Gastroesophageal sphincter (tissue), 4 donors: ENCODE measurements around the gene ANK3. TPM values are rescaled to one million over a fixed set of nuclear protein-coding genes. Genes with fewer than 3 reads are reported as not detected.

ENCODE experiments used
- ATAC-seq: fragments of 150-250 bp; one replicate; pipeline ENCODE4 v1.9.1; 2016; ENCODE audit warnings: mild to moderate bottlenecking, moderate library complexity
- H3K27ac ChIP-seq, 4 donors: fragments of 200-600 bp; sonication (generic) in 3 of 4; 1 replicate in 3 of 4; 2 replicates in 1 of 4; pipeline ENCODE4 v1.5.1; 2016 to 2019
- H3K27me3 ChIP-seq: fragments of 200-600 bp; sonication (generic); one replicate; pipeline ENCODE4 v1.5.1; 2019
- H3K36me3 ChIP-seq, 2 donors: fragments of 200-600 bp; sonication (generic); one replicate each; pipeline ENCODE4 v1.5.1; 2019; ENCODE audit warnings: control low read depth in 1 of 2
- H3K4me1 ChIP-seq, 3 donors: fragments of 200-600 bp; sonication (generic); 1 replicate in 2 of 3; 2 replicates in 1 of 3; pipeline ENCODE4 v1.5.1; 2016 to 2019; ENCODE audit warnings: control low read depth in 2 of 3
- H3K4me3 ChIP-seq, 2 donors: fragments of 200-600 bp; sonication (generic); one replicate each; pipeline ENCODE4 v1.5.1; 2019; ENCODE audit warnings: mild to moderate bottlenecking in 1 of 2, moderate library complexity in 1 of 2
- H3K9me3 ChIP-seq, 3 donors: fragments of 200-600 bp; sonication (generic); one replicate each; pipeline ENCODE4 v1.5.1; 2017 to 2019; ENCODE audit warnings: control low read depth in 2 of 3
- CTCF ChIP-seq, 4 experiments: fragments of 200-600 bp in 2 of 4; fragments of 450-650 bp in 2 of 4; sonication (generic) in 1 of 4; IDR thresholded peaks; one replicate each; pipeline ENCODE4 v1.5.1; 2017 to 2019; ENCODE audit warnings: antibody characterized with exemption in 4 of 4, mild to moderate bottlenecking in 2 of 4, moderate library complexity in 2 of 4
- EP300 ChIP-seq: sonication (generic); formaldehyde crosslinking; IDR thresholded peaks from one replicate; pipeline ENCODE4 v1.6.1; 2017; ENCODE audit warnings: antibody characterized with exemption, mild to moderate bottlenecking
- POLR2A ChIP-seq, 2 donors: fragments of 450-650 bp; IDR thresholded peaks; one replicate each; pipeline ENCODE4 v1.6.1; 2017; ENCODE audit warnings: antibody characterized with exemption in 2 of 2, mild to moderate bottlenecking in 2 of 2, moderate library complexity in 1 of 2
- POLR2AphosphoS5 ChIP-seq: sonication (generic); formaldehyde crosslinking; IDR thresholded peaks from one replicate; pipeline ENCODE4 v1.6.1; 2017; ENCODE audit warnings: antibody characterized with exemption
- WGBS, 2 donors: methylation state at CpG; one replicate each; pipeline ENCODE4 v1.1.5; 2018; ENCODE audit warnings: low coverage in 1 of 2; 5-methylcytosine and 5-hydroxymethylcytosine counted together
- total RNA-seq, 4 donors: library from RNA; depleted of rRNA; stranded (reverse); fragments of >200 nt; gene quantifications; one replicate each; pipeline ENCODE4 v1.1.0, GENCODE V29; 2016

The ANK3 gene
- total RNA-seq, 4 donors from 2014 or later, result 21.1 to 61.5 (median 38.9) TPM

- Histone ChIP-seq H3K4me1 (peaks cover 0 to 33% (median 10%) of the 10 kb centered on the region in 3 donors), H3K9me3 (no peaks in the 10 kb centered on the region), H3K4me3 (no peak overlapping the region), H3K36me3 (no peaks in the 10 kb centered on the region), H3K27me3 (no peaks in the 10 kb centered on the region), H3K27ac (peak overlapping the region in 2 of 4 donors; percentile 55 to 78)
- ATAC-seq, result no peak
- 44 to 54% methylated on average over 1 of the region's 1 CpG for WGBS, 2 donors
- TF ChIP-seq CTCF (IDR thresholded peaks at IDR 0.05), result no peak
- no peak for TF ChIP-seq EP300
- TF ChIP-seq POLR2A (IDR thresholded peaks at IDR 0.05), result no peak
- no peak for TF ChIP-seq POLR2AphosphoS5
These were observed 358.5 kb downstream of the ANK3 start for GRCh38 chr10:60031183-60031582.

DNA sequence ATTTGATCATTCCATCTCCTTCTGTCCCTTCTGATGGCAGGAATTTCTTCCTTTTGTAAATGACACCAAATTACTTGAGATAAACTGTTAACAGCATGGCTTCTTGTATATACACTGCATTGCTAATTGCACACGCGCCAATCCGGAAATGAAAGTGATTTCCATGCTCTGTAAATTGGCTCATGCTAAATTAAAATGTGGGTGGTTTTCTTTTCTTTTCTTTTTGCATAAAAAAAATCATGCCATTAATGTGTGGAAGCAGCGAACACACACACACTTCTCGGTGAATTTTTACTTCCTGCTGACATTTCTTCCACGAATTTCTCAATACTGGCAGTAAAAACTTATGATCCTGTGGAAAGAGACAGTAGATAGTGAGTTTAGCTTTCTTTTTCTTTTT is 360.2 kb downstream of the ANK3 start:
- Histone ChIP-seq H3K9me3 (no peaks in the 10 kb centered on the region), H3K36me3 (no peaks in the 10 kb centered on the region), H3K4me3 (no peak overlapping the region), H3K27ac (no peak overlapping the region), H3K27me3 (no peaks in the 10 kb centered on the region), H3K4me1 (peaks cover 0 to 33% (median 10%) of the 10 kb centered on the region in 3 donors)
- no peak for ATAC-seq
- 67 to 74% methylated on average over 6 of the region's 6 CpGs for WGBS, 2 donors
- TF ChIP-seq EP300, result no peak

- WGBS, 2 donors, result 92 to 100% methylated on average over 1 of the region's 1 CpG
- TF ChIP-seq CTCF (IDR thresholded peaks at IDR 0.05), result no peak
- TF ChIP-seq POLR2A (IDR thresholded peaks at IDR 0.05), result no peak
- Histone ChIP-seq H3K4me1 (peaks cover 0 to 29% (median 10%) of the 10 kb centered on the region in 3 donors), H3K4me3 (no peak overlapping the region), H3K27ac (no peak overlapping the region), H3K36me3 (no peaks in the 10 kb centered on the region), H3K27me3 (no peaks in the 10 kb centered on the region), H3K9me3 (no peaks in the 10 kb centered on the region)
- no peak for ATAC-seq
These were observed 361.6 kb downstream of the ANK3 start for GRCh38 chr10:60028081-60028480.

DNA sequence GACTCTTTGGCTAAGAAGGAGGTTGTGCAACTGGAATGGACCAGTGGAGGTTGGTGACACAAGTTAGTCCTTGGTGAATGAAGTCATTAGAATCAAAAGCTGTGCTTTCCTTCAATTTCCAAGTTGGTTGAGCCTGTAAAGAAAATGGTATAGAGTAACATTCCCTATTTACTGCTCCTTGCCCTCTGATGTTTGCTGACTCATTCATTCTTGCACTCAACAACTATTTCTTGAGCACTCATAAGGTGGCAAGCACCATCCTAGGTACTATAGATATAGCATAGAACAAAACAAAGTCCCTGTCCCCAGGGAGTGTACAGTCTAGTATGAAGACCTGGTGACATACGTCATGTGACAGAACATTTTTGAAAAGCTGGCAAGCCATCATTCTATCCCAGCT is 364.4 kb downstream of the ANK3 start:
- no peak for ATAC-seq
- Histone ChIP-seq H3K9me3 (no peaks in the 10 kb centered on the region), H3K27ac (no peak overlapping the region)

GRCh38 chr10:60024506-60024905 is 365.2 kb downstream of the ANK3 start:
- H3K27ac ChIP-seq, result no peak overlapping the region
- no peaks in the 10 kb centered on the region for H3K27me3 ChIP-seq
- H3K36me3 ChIP-seq, result no peaks in the 10 kb centered on the region
- no peak for ATAC-seq
- no peaks in the 10 kb centered on the region for H3K4me1 ChIP-seq
- no peak overlapping the region for H3K4me3 ChIP-seq
- no peak for TF ChIP-seq CTCF (IDR thresholded peaks at IDR 0.05)
- no peak for TF ChIP-seq POLR2AphosphoS5
- no peak for TF ChIP-seq EP300
- TF ChIP-seq POLR2A (IDR thresholded peaks at IDR 0.05), result no peak
- 93% methylated on average over 3 of the region's 4 CpGs for WGBS, 2 donors
- H3K9me3 ChIP-seq, result no peaks in the 10 kb centered on the region

More for the DNA sequence above, 364.4 kb downstream of the ANK3 start:
- H3K4me1 ChIP-seq, result peaks cover 0 to 1% (median 0%) of the 10 kb centered on the region in 3 donors
- 100% methylated on average over 1 of the region's 1 CpG; no CpG with 5 or more reads in 1 of the 2 donors for WGBS, 2 donors
- H3K4me3 ChIP-seq, result no peak overlapping the region
- TF ChIP-seq CTCF (IDR thresholded peaks at IDR 0.05) (no peak), POLR2A (IDR thresholded peaks at IDR 0.05) (no peak), EP300 (no peak), POLR2AphosphoS5 (no peak)
- H3K27me3 ChIP-seq, result no peaks in the 10 kb centered on the region
- no peaks in the 10 kb centered on the region for H3K36me3 ChIP-seq
